NT2/D1 (cell line): ENCODE results near the gene DSC2.

Experiments
- SUZ12 ChIP-seq: IDR thresholded peaks from 2 replicates; pipeline ENCODE4 v1.6.1; 2011; ENCODE audit not compliant: insufficient read length, insufficient read depth; ENCODE audit errors: extremely low read depth
- ZNF274 ChIP-seq: IDR thresholded peaks from 2 replicates; pipeline ENCODE4 v1.6.1; 2011; ENCODE audit warnings: mild to moderate bottlenecking, low read depth, low read length

- TF ChIP-seq ZNF274 (no peak), SUZ12 (no peak)
Observed at GRCh38 chr18:31143025-31143424, 40.8 kb upstream of the DSC2 start.
